WTC11 (cell line): ENCODE measurements around the gene MYO7B. TPM values are rescaled to one million over a fixed set of nuclear protein-coding genes. Genes with fewer than 3 reads are reported as not detected.

Experiments
- ATAC-seq: fragments of 200-7000 bp; cut with Tn5 transposase; 2 replicates; pipeline ENCODE4 v1.10.0; 2021; ENCODE audit warnings: mild to moderate bottlenecking, moderate library complexity
- CTCF ChIA-PET: fragments of 300-600 bp; sonication (Branson Sonifier 250); formaldehyde crosslinking; loops from one replicate; lab custom pipeline; 2021; ENCODE audit warnings: antibody characterized with exemption; lab: Charles Lee
- POLR2A ChIA-PET: fragments of 350-600 bp; sonication (Branson Sonifier 250); formaldehyde crosslinking; loops from one replicate; lab custom pipeline; 2021; ENCODE audit warnings: antibody characterized with exemption; lab: Charles Lee
- DNase-seq: peaks from one replicate; pipeline ENCODE4 v3.0.0; 2021; ENCODE audit warnings: low spot score
- H3K27ac Mint-ChIP-seq: 2 replicates; pipeline ENCODE4 v1.8.0; 2021; ENCODE audit warnings: mixed read lengths
- H3K27me3 Mint-ChIP-seq: 2 replicates; pipeline ENCODE4 v1.8.0; 2021; ENCODE audit warnings: low read depth, mild to moderate bottlenecking, moderate library complexity, mixed read lengths
- H3K36me3 Mint-ChIP-seq: 2 replicates; pipeline ENCODE4 v1.8.0; 2021; ENCODE audit warnings: mixed read lengths
- H3K4me1 Mint-ChIP-seq: 2 replicates; pipeline ENCODE4 v1.8.0; 2022; ENCODE audit warnings: mixed read lengths
- H3K4me3 Mint-ChIP-seq: 2 replicates; pipeline ENCODE4 v1.8.0; 2021; ENCODE audit warnings: mild to moderate bottlenecking, moderate library complexity, mixed read lengths
- H3K9me3 Mint-ChIP-seq: 2 replicates; pipeline ENCODE4 v1.8.0; 2021; ENCODE audit warnings: mixed read lengths
- ATF1 ChIP-seq: sonication (generic); formaldehyde crosslinking; IDR thresholded peaks from 2 replicates; pipeline ENCODE4 v1.8.1; 2023; ENCODE audit warnings: mild to moderate bottlenecking, moderate library complexity, missing genetic modification reagents
- CBFB ChIP-seq: sonication (generic); formaldehyde crosslinking; IDR thresholded peaks from 2 replicates; pipeline ENCODE4 v1.8.1; 2022; ENCODE audit warnings: mild to moderate bottlenecking, low read depth, missing genetic modification reagents
- FOXJ3 ChIP-seq: sonication (generic); formaldehyde crosslinking; IDR thresholded peaks from 2 replicates; pipeline ENCODE4 v1.9.0; 2021; ENCODE audit warnings: missing genetic modification reagents, mild to moderate bottlenecking, borderline replicate concordance
- JUN ChIP-seq: sonication (generic); formaldehyde crosslinking; IDR thresholded peaks from 2 replicates; pipeline ENCODE4 v1.8.0; 2023; ENCODE audit warnings: mild to moderate bottlenecking, missing genetic modification reagents
- TEAD4 ChIP-seq: sonication (generic); formaldehyde crosslinking; IDR thresholded peaks from 2 replicates; pipeline ENCODE4 v1.8.0; 2022; ENCODE audit warnings: mild to moderate bottlenecking, missing genetic modification reagents
- TP53 ChIP-seq: sonication (generic); formaldehyde crosslinking; IDR thresholded peaks from 2 replicates; pipeline ENCODE4 v1.8.1; 2023; ENCODE audit warnings: mild to moderate bottlenecking, missing genetic modification reagents
- ZNF138 ChIP-seq: sonication (generic); formaldehyde crosslinking; conservative IDR thresholded peaks from 2 replicates; pipeline ENCODE4 v1.8.1; 2022; ENCODE audit warnings: mild to moderate bottlenecking, moderate library complexity, missing genetic modification reagents
- ZNF219 ChIP-seq: sonication (generic); formaldehyde crosslinking; IDR thresholded peaks from 2 replicates; pipeline ENCODE4 v1.8.0; 2023; ENCODE audit warnings: missing genetic modification reagents, mild to moderate bottlenecking, borderline replicate concordance
- total RNA-seq: library from RNA; stranded (reverse); gene quantifications from 3 replicates; pipeline ENCODE4 v1.2.3, GENCODE V29; 2021
- TF ChIP-seq, protein P1 (sequence below): sonication (generic); formaldehyde crosslinking; conservative IDR thresholded peaks from 2 replicates; pipeline ENCODE4 v1.8.1; 2023; ENCODE audit warnings: mild to moderate bottlenecking, low read depth, missing genetic modification reagents, moderate library complexity
- TF ChIP-seq, protein P2 (sequence below): sonication (generic); formaldehyde crosslinking; IDR thresholded peaks from 2 replicates; pipeline ENCODE4 v1.8.1; 2022; ENCODE audit warnings: low read depth, mild to moderate bottlenecking, moderate library complexity, missing genetic modification reagents, borderline replicate concordance
- TF ChIP-seq, protein P3 (sequence below): fragments of 250-450 bp; sonication (Bioruptor Pico); conservative IDR thresholded peaks from 2 replicates; pipeline ENCODE4 v1.9.0; 2021; ENCODE audit warnings: mild to moderate bottlenecking
- TF ChIP-seq, protein P4 (sequence below): sonication (generic); formaldehyde crosslinking; IDR thresholded peaks from 2 replicates; pipeline ENCODE4 v1.8.0; 2022; ENCODE audit warnings: mild to moderate bottlenecking, missing genetic modification reagents
- TF ChIP-seq, protein P5 (sequence below): sonication (generic); formaldehyde crosslinking; IDR thresholded peaks from 2 replicates; pipeline ENCODE4 v1.8.1; 2023; ENCODE audit warnings: mild to moderate bottlenecking, missing genetic modification reagents
- TF ChIP-seq, protein P6 (sequence below): sonication (generic); formaldehyde crosslinking; IDR thresholded peaks from 2 replicates; pipeline ENCODE4 v1.8.1; 2023; ENCODE audit warnings: mild to moderate bottlenecking, missing genetic modification reagents, moderate library complexity

MYO7B gene
- total RNA-seq, 1 experiment from 2014 or later, result not detected

DNA sequence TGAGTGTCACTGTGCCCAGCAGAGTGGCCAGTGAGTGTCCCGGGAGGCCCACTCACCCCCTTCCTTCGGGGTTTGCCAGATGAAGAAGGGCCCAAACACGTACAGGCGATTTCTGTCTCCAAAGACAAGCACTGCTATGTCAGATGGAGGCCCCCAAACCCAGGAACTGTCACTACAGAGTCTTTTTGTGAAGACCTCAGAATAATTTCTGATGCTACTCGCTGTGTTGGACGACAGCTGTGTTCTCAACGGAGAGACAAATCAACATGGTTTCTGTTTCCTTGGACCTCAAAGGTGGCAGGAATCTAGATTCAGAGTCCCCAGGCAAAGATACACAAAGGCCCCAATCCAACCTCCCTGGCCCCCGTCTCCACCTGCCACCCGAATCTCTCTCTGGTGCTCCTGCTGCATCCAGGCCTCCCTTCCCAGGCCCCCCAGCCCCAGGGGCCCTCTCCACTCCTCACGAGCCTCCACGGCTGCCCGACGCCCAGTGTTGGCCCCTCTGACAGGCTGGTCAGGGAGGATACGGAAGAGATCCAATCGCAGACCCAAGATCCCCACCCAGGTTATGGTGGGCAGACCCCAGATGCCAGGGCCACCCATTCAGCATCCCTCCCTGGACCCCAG, 108.1 kb downstream of the MYO7B start:
- DNase-seq (no peak), ATAC-seq (no peak)
- H3K36me3 Mint-ChIP-seq, result no peaks in the 10 kb centered on the region
- no peaks in the 10 kb centered on the region for H3K9me3 Mint-ChIP-seq
- POLR2A ChIA-PET, result interaction anchor here (0.5 kb wide), 1 partner anchor 53 kb away, joined by 3 read pairs; no protein-coding TSS in a partner anchor
- no peak overlapping the region for H3K4me3 Mint-ChIP-seq
- TF ChIP-seq ATF1 (no peak), ZNF219 (CRISPR knock-in tag) (no peak), CBFB (no peak), TP53 (CRISPR knock-in tag) (no peak), ZNF138 (no peak), FOXJ3 (CRISPR knock-in tag) (no peak), JUN (no peak), TEAD4 (CRISPR knock-in tag) (no peak)
- TF ChIP-seq, protein P1, sequence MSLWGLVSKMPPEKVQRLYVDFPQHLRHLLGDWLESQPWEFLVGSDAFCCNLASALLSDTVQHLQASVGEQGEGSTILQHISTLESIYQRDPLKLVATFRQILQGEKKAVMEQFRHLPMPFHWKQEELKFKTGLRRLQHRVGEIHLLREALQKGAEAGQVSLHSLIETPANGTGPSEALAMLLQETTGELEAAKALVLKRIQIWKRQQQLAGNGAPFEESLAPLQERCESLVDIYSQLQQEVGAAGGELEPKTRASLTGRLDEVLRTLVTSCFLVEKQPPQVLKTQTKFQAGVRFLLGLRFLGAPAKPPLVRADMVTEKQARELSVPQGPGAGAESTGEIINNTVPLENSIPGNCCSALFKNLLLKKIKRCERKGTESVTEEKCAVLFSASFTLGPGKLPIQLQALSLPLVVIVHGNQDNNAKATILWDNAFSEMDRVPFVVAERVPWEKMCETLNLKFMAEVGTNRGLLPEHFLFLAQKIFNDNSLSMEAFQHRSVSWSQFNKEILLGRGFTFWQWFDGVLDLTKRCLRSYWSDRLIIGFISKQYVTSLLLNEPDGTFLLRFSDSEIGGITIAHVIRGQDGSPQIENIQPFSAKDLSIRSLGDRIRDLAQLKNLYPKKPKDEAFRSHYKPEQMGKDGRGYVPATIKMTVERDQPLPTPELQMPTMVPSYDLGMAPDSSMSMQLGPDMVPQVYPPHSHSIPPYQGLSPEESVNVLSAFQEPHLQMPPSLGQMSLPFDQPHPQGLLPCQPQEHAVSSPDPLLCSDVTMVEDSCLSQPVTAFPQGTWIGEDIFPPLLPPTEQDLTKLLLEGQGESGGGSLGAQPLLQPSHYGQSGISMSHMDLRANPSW (CRISPR knock-in tag), result no peak
- TF ChIP-seq, protein P2, sequence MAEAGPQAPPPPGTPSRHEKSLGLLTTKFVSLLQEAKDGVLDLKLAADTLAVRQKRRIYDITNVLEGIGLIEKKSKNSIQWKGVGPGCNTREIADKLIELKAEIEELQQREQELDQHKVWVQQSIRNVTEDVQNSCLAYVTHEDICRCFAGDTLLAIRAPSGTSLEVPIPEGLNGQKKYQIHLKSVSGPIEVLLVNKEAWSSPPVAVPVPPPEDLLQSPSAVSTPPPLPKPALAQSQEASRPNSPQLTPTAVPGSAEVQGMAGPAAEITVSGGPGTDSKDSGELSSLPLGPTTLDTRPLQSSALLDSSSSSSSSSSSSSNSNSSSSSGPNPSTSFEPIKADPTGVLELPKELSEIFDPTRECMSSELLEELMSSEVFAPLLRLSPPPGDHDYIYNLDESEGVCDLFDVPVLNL, result no peak
- TF ChIP-seq, protein P3, sequence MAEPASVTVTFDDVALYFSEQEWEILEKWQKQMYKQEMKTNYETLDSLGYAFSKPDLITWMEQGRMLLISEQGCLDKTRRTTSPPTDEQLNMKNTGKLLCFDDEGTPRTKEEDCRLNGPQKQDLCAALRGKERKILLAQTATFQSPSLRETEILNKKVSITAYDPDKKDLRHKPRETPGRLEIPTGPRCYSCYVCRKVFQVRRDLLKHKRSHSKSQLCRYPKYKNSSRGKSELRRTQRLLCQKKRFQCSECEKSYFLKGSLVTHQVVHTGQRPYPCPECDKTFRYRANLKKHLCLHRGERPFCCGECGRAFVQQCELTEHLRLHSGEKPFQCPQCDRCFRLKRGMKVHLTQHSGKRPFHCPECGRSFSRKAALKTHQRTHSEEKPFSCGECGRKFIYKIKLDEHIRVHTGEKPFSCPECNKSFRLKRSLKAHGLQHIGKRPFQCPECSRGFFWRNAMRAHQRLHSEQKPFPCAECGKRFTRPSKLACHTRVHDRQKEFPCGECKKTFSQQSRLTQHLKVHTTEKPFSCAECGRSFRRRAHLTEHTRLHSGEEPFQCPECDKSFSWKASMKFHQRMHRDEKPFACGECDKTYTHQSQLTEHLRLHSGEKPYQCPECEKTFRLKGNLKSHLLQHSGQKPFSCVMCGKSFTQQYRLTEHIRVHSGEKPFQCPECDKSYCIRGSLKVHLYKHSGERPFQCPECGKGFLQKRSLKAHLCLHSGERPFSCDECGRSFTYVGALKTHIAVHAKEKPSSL (CRISPR knock-in tag), result no peak
- TF ChIP-seq, protein P4, sequence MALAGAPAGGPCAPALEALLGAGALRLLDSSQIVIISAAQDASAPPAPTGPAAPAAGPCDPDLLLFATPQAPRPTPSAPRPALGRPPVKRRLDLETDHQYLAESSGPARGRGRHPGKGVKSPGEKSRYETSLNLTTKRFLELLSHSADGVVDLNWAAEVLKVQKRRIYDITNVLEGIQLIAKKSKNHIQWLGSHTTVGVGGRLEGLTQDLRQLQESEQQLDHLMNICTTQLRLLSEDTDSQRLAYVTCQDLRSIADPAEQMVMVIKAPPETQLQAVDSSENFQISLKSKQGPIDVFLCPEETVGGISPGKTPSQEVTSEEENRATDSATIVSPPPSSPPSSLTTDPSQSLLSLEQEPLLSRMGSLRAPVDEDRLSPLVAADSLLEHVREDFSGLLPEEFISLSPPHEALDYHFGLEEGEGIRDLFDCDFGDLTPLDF, result no peak
- TF ChIP-seq, protein P5, sequence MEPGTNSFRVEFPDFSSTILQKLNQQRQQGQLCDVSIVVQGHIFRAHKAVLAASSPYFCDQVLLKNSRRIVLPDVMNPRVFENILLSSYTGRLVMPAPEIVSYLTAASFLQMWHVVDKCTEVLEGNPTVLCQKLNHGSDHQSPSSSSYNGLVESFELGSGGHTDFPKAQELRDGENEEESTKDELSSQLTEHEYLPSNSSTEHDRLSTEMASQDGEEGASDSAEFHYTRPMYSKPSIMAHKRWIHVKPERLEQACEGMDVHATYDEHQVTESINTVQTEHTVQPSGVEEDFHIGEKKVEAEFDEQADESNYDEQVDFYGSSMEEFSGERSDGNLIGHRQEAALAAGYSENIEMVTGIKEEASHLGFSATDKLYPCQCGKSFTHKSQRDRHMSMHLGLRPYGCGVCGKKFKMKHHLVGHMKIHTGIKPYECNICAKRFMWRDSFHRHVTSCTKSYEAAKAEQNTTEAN (CRISPR knock-in tag), result no peak
- CTCF ChIA-PET, result interaction anchor here (1.0 kb wide), 1 partner anchor 76 kb away, joined by 3 read pairs; no protein-coding TSS in a partner anchor
- H3K27me3 Mint-ChIP-seq, result no peaks in the 10 kb centered on the region
- H3K27ac Mint-ChIP-seq, result no peak overlapping the region; the same call in 1 of the 2 replicates
- H3K4me1 Mint-ChIP-seq, result peaks cover 11% of the 10 kb centered on the region

DNA sequence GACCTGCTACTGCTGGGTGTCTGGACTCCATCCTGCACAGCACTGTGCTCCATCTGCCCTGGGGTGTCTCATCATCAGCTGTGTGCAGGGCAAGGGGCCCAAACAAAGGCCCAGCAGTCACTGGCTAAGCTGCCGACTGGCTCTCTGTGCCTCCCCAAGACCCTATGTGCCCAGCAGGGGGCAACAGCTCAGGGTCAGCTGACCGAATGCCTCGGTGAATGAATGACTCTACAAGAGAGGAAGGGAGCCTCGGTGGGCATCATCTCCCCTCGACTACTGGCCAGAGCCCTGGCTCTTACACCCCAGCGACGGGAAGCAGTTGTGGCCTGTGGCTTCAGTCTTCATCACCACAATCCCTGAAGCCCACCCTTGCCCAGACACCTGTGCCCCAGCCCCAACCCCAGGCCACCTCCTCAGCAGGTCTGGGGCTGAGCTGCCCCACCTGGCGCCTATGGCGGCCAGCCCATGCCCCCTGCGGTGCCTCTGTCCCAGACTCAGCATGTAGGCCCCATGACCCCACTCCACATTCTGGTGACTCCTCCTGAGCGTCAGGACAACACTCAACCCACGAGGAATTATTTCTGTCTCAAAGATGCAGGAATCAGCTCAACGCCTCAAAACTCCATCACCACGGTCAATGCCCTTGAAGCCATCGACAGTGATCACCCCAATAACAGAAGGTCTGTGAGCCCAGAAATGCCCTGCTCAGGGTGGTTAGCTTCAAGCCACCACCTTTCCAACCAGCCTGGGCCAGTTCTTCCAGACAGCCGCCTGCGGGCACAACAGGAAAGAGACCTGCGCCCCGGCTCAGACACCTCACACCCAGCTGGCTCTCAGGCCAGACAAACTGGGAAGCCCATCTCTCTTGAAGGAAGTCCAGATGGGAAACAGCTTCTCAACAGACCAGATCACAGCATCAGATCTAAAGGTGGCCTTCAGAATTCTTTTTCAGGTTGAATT, 108.9 kb downstream of the MYO7B start:
- H3K4me1 Mint-ChIP-seq, result peaks cover 7% of the 10 kb centered on the region
- H3K4me3 Mint-ChIP-seq, result no peak overlapping the region
- DNase-seq (no peak), ATAC-seq (no peak)
- no peaks in the 10 kb centered on the region for H3K27me3 Mint-ChIP-seq
- TF ChIP-seq, protein P6, sequence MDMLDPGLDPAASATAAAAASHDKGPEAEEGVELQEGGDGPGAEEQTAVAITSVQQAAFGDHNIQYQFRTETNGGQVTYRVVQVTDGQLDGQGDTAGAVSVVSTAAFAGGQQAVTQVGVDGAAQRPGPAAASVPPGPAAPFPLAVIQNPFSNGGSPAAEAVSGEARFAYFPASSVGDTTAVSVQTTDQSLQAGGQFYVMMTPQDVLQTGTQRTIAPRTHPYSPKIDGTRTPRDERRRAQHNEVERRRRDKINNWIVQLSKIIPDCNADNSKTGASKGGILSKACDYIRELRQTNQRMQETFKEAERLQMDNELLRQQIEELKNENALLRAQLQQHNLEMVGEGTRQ (CRISPR knock-in tag), result peak; percentile 38; the same call in 1 of the 2 replicates
- TF ChIP-seq TEAD4 (CRISPR knock-in tag), result no peak
- H3K9me3 Mint-ChIP-seq, result no peaks in the 10 kb centered on the region
- ChIA-PET POLR2A (interaction anchor here (0.5 kb wide), 1 partner anchor 52 kb away, joined by 3 read pairs; no protein-coding TSS in a partner anchor), CTCF (interaction anchor here (0.7 to 2.3 kb wide), 4 partner anchors 52 to 81 kb away, joined by 3 to 14 read pairs (median 4); no protein-coding TSS in a partner anchor)
- H3K27ac Mint-ChIP-seq, result no peak overlapping the region; the same call in 1 of the 2 replicates
- H3K36me3 Mint-ChIP-seq, result no peaks in the 10 kb centered on the region
